ENCODE data around the gene RALY. TPM values are rescaled to one million over a fixed set of nuclear protein-coding genes. Genes with fewer than 3 reads are reported as not detected.

Gene RALY
- total and polyA plus RNA-seq, 2 experiments from 2014 or later: 122 to 240 TPM

GRCh38 chr20:34052414-34052813 is 58.7 kb downstream of the RALY start:
- H3K27ac ChIP-seq: no peak overlapping the region
- peaks cover 96% of the 10 kb centered on the region for H3K79me2 ChIP-seq
- no peaks in the 10 kb centered on the region for H3K36me3 ChIP-seq (replicated peaks; ENCODE audit: insufficient read depth, low read depth)
- H4K20me1 ChIP-seq (ENCODE audit: insufficient read depth, poor library complexity, severe bottlenecking): peaks cover 89% of the 10 kb centered on the region
- no peak for DNase-seq (ENCODE audit: low spot score)
- no peak overlapping the region for H2AFZ ChIP-seq
- WGBS (ENCODE audit: low lambda C conversion rate, missing lambda C conversion rate): 68% methylated on average over 2 of the region's 2 CpGs
- TF ChIP-seq CTCF (IDR thresholded peaks at IDR 0.05; ENCODE audit: poor library complexity) (no peak), EZH2 (IDR thresholded peaks at IDR 0.05; ENCODE audit: borderline replicate concordance) (no peak), EZH2phosphoT487 (IDR thresholded peaks at IDR 0.05; ENCODE audit: low read depth, severe bottlenecking, unreplicated experiment) (no peak)
- H3K4me3 ChIP-seq: no peak overlapping the region
- no peaks in the 10 kb centered on the region for H3K9me3 ChIP-seq (ENCODE audit: low read depth)
- H3K9me2 ChIP-seq (replicated peaks; ENCODE audit: insufficient read depth): no peaks in the 10 kb centered on the region
- no peaks in the 10 kb centered on the region for H3K4me1 ChIP-seq (ENCODE audit: insufficient read depth)
- H3K4me2 ChIP-seq: no peak overlapping the region
- no peaks in the 10 kb centered on the region for H3K27me3 ChIP-seq

- Histone ChIP-seq H3K4me1 (ENCODE audit: insufficient read depth) (no peaks in the 10 kb centered on the region), H3K9me3 (ENCODE audit: low read depth) (no peaks in the 10 kb centered on the region), H3K79me2 (peaks cover 97% of the 10 kb centered on the region), H3K4me2 (no peak overlapping the region), H3K27me3 (no peaks in the 10 kb centered on the region), H3K4me3 (no peak overlapping the region), H4K20me1 (ENCODE audit: insufficient read depth, poor library complexity, severe bottlenecking) (peaks cover 92% of the 10 kb centered on the region), H3K9me2 (replicated peaks; ENCODE audit: insufficient read depth) (no peaks in the 10 kb centered on the region), H2AFZ (no peak overlapping the region), H3K36me3 (replicated peaks; ENCODE audit: insufficient read depth, low read depth) (no peaks in the 10 kb centered on the region), H3K27ac (no peak overlapping the region)
- TF ChIP-seq EZH2phosphoT487 (IDR thresholded peaks at IDR 0.05; ENCODE audit: low read depth, severe bottlenecking, unreplicated experiment): no peak
- no peak for TF ChIP-seq EZH2 (IDR thresholded peaks at IDR 0.05; ENCODE audit: borderline replicate concordance)
- TF ChIP-seq CTCF (IDR thresholded peaks at IDR 0.05; ENCODE audit: poor library complexity): no peak
- DNase-seq (ENCODE audit: low spot score): no peak
- 62% methylated on average over 1 of the region's 1 CpG for WGBS (ENCODE audit: low lambda C conversion rate, missing lambda C conversion rate)
These were observed 61.6 kb downstream of the RALY start for GRCh38 chr20:34055290-34055689.

GRCh38 chr20:34058831-34059230 is 65.1 kb downstream of the RALY start:
- Histone ChIP-seq H3K4me1 (ENCODE audit: insufficient read depth) (no peaks in the 10 kb centered on the region), H2AFZ (no peak overlapping the region), H3K27me3 (no peaks in the 10 kb centered on the region), H3K79me2 (peaks cover 96% of the 10 kb centered on the region), H3K4me2 (no peak overlapping the region), H3K4me3 (no peak overlapping the region), H3K9me2 (replicated peaks; ENCODE audit: insufficient read depth) (no peaks in the 10 kb centered on the region), H3K36me3 (replicated peaks; ENCODE audit: insufficient read depth, low read depth) (no peaks in the 10 kb centered on the region), H3K9me3 (ENCODE audit: low read depth) (no peaks in the 10 kb centered on the region), H3K27ac (no peak overlapping the region), H4K20me1 (ENCODE audit: insufficient read depth, poor library complexity, severe bottlenecking) (peaks cover 96% of the 10 kb centered on the region)
- WGBS (ENCODE audit: low lambda C conversion rate, missing lambda C conversion rate): 43% methylated on average over 1 of the region's 1 CpG
- TF ChIP-seq EZH2 (IDR thresholded peaks at IDR 0.05; ENCODE audit: borderline replicate concordance): no peak
- TF ChIP-seq EZH2phosphoT487 (IDR thresholded peaks at IDR 0.05; ENCODE audit: low read depth, severe bottlenecking, unreplicated experiment): no peak
- no peak for TF ChIP-seq CTCF (IDR thresholded peaks at IDR 0.05; ENCODE audit: poor library complexity)
- no peak for DNase-seq (ENCODE audit: low spot score)

- Histone ChIP-seq H3K27ac (no peak overlapping the region), H3K4me1 (ENCODE audit: insufficient read depth) (peaks cover 2% of the 10 kb centered on the region), H3K9me2 (replicated peaks; ENCODE audit: insufficient read depth) (no peaks in the 10 kb centered on the region), H3K9me3 (ENCODE audit: low read depth) (no peaks in the 10 kb centered on the region), H3K36me3 (replicated peaks; ENCODE audit: insufficient read depth, low read depth) (no peaks in the 10 kb centered on the region), H2AFZ (no peak overlapping the region), H4K20me1 (ENCODE audit: insufficient read depth, poor library complexity, severe bottlenecking) (peaks cover 92% of the 10 kb centered on the region), H3K27me3 (no peaks in the 10 kb centered on the region), H3K79me2 (peaks cover 94% of the 10 kb centered on the region), H3K4me3 (no peak overlapping the region), H3K4me2 (no peak overlapping the region)
- TF ChIP-seq EZH2phosphoT487 (IDR thresholded peaks at IDR 0.05; ENCODE audit: low read depth, severe bottlenecking, unreplicated experiment): no peak
- TF ChIP-seq EZH2 (IDR thresholded peaks at IDR 0.05; ENCODE audit: borderline replicate concordance): no peak
- no peak for TF ChIP-seq CTCF (IDR thresholded peaks at IDR 0.05; ENCODE audit: poor library complexity)
- 65% methylated on average over 1 of the region's 1 CpG for WGBS (ENCODE audit: low lambda C conversion rate, missing lambda C conversion rate)
- no peak for DNase-seq (ENCODE audit: low spot score)
These were observed 67.3 kb downstream of the RALY start for GRCh38 chr20:34060970-34061369.

Data from hepatocyte (in vitro differentiated cells).